Myocyte (in vitro differentiated cells): ENCODE data around the gene TLX1. TPM values are rescaled to one million over a fixed set of nuclear protein-coding genes. Genes with fewer than 3 reads are reported as not detected.
A peak's percentile ranks its signal among the peaks of the same experiment; 100 is the strongest.

Experiments
- DNase-seq: peaks from one replicate; pipeline ENCODE4 v3.0.0-alpha.2; 2012; ENCODE audit warnings: low read depth
- polyA plus RNA-seq: library from polyadenylated mRNA; unstranded; fragments of >200 nt; gene quantifications from one replicate; pipeline ENCODE4 v1.2.1, GENCODE V29; 2012; ENCODE audit warnings: missing spikeins
- total RNA-seq: library from RNA; depleted of rRNA; stranded (reverse); fragments of >200 nt; gene quantifications from 2 replicates; pipeline ENCODE4 v1.2.3, GENCODE V29; 2014

TLX1 gene
- total RNA-seq = not detected in 2 replicates
- polyA plus RNA-seq = not detected

DNA sequence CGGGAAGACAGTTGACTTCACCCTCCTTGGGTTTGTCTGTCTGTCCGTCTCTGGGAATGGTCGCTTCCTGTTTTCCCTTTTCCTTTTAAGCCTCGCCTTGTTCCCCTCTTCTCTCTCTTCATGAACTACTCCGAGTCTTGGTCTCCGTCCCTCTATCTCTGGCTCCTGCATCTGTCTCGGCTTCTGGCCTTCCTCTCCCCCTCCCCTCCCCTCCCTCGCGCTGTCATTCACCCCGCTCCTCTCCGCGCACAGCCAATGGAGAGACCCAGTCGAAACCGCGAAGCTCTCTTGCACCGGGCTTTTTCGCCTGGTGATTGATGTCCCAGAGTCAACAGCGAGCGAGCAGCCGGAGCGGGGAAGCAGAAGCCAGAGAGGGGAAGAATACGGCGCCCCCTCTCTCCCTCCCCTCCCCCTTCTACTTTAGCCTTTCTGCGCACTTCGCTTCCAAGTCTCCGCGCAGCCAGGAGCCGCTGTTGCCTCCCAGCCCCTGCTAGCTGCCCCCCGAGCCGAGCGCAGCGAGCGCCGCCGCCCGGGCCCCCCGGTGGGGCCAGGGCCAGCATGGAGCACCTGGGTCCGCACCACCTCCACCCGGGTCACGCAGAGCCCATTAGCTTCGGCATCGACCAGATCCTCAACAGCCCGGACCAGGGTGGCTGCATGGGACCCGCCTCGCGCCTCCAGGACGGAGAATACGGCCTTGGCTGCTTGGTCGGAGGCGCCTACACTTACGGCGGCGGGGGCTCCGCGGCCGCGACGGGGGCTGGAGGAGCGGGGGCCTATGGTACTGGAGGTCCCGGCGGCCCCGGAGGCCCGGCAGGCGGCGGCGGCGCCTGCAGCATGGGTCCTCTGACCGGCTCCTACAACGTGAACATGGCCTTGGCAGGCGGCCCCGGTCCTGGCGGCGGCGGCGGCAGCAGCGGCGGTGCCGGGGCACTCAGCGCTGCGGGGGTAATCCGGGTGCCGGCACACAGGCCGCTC, at the start of gene TLX1:
Gene TLX1, plus strand, starts transcription at position 317 of the 978 bp plus-strand sequence. Its CDS starts 242 bp downstream, at position 559.
- no peak for DNase-seq

DNA sequence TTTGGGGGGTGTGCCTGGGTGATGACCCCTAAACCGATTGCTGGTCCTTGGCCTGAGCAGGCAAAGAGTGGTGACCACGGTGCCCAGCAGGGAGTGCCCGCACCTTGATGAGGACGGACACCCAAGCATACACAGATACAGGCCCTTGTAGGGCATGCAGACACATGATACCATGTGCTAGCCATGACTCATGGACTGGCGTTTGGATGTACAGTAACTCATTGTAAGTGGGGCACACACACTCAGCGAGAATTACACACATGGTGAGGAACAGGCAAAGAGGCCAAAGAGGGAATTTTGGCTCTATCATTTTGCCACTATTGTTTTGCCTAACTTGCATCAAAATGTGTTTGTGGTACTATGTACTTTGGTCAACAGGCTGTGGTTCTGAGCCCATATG, 45.3 kb upstream of the TLX1 start:
- no peak for DNase-seq

DNA sequence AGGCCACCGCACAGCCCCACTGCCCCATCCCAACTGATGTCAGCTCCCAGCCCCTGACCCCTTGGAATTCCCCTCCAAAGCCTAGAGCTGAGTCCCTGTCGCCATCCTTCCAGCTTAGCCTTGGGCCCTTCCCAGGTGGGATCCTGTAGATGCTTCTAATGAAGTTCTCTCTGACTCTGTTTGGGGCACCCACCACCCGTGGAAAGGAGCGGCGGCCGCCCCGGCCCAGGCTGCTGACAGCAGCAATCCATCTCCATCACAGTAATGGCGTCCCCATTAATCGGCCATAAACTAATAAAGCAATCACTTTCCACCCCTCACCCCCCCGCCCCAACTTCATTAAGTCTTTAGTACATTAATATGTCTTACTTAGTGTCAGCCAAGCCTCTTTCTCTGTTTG, 43.7 kb upstream of the TLX1 start:
- DNase-seq = no peak

DNA sequence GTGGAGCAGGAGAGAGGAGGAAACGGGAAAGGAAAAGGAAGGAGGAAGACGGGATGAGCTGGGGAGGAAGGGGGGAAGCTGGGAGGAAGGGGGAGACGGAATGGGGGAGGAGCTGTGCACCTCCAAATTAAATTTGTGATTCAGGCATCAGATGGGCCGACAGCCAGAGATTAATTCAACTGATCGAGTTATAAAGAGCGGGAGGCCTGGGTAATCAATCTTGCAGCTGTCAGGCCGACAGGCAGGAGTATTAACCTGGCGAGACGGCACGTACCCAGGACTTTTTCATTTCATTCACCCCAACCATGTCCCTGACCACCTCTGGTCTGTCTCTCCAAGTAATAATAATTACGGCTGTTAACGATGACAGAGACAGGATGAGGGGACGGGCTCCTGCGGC, 43.1 kb upstream of the TLX1 start:
- no peak for DNase-seq

DNA sequence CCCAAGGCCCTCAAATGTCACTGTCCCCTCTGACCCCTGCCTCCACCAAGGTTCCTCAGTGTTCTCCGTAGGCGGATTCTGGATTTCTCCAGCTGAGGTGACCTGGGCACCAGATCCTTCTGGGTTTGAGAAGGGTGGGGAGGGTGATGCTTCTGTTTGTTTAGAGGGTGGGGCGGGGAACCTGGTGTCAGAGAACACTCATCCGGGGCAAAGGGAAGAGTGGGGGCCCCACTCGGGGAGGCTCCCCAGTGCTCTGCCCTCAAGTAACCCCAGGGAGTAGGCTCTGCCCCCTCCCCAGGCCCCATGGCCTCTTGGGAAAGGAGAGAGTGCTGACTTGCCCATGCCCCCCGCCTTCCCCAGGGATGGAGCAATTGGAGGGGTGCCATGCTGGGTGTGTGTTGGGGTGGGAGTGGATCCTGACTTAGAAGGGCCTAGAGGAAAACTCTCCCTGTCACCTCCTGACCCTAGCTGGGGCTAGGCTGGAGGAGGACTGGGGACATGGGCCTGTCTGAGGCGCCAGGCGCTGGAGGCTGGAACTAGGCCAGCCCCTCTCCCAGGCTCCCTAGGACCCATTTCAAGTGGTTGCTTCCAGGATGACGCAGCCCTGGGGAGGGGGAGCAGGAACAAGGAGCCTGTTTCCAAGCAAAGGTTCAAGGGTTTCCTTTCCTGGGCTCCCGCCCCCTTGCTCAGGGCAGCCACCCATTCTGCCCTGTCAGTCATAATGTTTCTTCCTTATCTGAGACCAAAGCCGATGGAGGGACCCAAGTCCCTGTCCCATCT, 41.4 kb upstream of the TLX1 start:
- DNase-seq = no peak

DNA sequence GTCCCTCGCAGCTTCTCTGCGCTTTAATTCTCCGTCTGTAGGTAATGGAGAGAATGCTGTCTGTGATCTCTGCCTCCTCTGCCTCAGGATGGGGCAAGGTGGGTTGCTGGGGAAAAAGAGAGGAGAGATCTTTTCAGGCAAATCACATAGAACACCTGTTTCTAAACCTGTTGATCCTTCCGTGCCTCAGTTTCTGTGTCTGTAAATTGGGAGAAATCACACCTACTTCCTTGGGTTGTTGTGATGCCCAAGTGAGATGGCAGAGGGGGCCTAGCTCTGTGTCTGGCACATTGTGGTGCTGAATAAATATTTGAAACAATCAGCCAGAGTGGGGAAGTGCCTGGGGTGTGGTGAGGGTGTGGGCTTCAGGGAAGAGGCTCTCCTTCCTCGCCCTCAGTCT, 40.5 kb upstream of the TLX1 start:
- no peak for DNase-seq

DNA sequence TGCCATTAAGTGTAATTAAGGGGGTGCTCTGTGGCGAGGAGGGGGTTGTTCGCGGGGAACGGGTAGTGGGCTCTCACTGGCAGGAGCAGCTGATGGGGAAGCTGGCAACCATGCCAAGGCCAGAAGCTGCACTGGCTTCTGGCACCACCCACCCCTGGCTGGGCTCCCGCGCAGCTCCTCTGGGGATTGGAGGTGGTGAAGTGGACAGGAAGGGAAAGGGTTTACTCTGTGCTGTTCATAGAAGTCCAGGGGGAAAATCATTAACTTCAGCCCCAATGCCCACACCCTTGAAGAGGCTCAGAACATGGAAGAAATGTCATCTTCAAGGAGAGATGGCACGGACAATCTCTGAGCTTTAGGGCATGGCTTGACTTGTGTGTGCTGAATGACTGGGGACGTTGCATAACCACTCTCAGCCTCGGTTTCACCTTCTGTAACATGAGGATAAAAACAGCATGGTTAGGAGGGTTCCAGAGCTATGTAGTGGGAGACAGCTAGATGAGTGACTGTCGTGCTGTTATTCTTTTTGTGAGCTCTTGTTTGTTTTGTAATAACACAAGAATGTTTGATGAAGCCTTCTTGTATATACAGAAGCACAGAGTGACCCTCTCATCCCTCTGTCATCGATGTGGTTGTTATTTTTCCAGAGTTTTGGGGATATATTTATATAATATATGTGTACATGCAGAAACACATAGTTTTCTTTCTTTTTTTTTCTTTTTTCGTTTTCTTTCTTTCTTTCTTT, 39.4 kb upstream of the TLX1 start:
- no peak for DNase-seq

DNA sequence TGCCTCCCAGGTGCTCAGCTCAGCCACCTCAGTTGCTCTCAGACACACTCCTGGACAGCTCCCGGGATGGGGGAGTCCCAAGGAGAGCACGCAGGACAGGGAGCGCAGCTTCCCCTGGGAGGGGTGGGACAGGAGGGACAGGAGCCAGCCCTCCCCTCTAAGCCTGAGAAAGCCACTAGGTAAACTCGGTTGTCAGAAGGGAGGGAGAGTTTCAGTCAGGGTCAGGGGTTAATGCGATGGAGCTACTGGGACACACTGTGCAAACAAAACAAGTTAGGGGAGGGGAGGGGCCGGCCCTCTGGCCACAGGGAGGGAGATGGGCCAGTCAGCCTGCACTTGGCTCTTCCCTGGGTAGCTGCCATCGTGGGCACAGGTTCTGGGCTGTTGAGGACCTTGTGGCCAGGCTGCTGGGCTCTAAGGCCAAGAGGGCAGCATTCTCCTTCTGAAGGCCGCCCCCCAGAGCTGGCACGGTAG, 38.2 kb upstream of the TLX1 start:
- DNase-seq = no peak

DNA sequence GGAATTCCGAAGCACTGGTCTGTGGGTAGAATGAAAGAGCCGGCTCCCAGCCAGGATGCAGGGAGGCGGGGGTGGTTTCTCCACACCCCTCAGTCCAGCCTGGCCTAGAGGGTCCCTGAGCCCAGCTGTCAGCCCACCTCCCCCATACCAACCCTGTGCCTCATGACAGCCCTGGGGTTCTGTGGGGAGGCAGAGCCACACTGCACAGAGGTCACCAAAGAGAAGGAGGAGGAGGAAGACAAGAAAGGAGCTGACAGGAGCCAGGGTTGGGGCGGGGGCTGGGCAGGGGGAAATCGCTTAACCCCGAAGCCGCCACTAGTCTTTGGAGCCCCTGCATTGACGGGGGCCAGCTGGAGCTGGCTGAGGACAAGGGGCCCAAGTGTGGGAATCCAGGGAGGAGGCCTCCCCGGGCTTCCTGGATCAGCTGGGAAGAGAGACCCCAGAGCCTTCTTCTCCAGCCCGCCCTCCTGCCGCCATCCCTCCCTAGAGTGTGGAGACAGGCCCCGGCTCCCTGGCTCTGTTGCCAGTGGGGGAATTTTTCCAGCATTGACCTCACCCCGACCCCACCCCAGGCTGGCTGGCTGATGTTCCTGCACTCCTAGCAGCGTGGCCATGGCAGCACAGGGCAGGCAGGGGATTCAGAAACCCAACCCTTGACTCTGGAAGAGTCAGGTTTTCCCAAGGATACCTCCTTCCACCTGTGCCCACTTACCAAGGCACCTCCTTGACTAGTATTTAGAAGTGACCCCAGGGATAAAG, 36.8 kb upstream of the TLX1 start:
- DNase-seq = no peak

DNA sequence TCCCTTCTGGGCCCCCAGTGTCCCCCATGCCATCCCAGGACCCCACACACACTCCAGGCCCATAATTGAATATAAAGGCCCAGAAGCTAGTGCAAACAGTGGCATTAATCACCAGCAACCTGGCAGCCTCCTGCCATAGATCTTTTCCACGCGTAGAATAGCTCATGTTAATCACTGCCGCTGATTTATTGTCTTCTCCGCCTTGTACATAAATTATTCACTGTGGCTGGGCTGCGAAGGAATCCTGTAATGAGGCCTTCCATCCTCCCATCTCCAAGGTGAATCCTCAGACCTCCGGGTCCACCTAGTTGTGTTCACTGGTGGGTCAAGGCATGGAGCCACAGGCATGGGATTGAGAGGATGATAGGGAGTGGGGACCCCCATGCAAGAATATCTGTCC, 36.1 kb upstream of the TLX1 start:
- DNase-seq = no peak

DNA sequence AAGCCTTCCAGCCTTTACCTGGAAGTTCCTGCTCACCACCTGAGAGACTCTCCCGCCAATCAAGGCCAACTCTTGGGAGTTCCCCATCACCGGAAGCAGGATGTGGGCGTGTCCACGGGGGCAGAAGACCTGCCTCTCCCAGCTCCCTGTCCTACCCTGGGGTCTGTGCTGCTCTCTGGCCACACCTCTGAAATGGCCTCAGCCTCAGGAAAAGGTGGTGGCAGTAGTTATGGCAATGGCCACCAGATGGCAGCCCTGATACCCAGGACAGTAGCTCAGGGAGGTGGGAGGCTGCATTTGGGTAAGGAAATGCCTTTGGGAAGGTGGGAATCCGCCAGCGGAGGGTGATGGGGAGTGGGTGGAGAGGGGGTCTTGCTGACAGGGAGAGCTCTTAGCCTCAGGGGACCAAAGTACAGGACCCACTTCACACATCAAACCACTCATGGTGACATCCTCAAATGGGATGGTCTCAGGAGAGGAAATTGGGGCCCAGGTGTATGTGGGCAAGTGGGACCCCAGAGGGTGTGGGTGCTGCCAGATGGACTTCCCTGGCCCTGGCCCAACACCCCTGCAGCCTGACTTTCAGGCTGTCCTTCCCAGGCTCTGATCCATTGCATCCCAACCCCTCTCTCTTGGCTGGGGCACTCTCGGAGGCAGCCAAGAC, 35.4 kb upstream of the TLX1 start:
- DNase-seq = peak; percentile 66

DNA sequence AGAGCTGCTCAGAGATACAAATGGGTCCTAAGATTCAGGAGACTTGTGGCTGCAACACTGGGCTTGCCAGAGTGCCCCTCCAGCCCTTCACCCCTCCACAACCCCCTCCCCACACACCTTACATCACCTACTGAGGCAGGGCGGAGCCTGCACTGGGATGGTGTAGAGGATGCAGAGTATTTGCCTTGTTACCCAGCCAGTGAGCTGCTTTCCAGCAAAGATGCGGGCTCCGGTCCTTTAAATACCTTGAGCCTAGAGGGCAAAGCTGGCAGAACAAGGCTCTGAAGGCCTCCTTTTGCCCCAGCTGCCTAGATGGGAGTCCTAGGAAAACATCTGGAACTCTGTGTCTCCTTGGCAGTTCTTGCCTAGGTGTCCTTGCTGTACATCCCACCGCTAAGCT, 34.7 kb upstream of the TLX1 start:
- DNase-seq = no peak

DNA sequence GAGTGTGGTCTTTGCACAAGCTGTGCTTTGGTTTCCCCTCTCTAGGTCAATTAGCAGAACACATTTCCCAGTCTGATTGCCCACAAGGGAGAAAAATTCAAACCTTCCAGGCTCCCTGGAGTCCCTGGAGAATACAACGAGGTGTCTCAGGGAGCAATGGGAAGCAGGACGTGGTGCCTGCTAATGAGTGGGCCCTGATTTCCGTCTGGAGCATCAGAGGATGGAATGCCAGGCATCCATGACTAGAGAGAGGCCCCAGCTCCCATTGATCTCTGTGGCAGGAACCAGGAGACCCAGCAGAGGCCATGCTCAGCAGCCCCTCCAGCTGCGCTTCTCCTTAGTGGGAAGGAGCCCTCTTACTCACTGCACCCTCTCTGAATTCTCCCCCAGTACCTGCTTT, 33.2 kb upstream of the TLX1 start:
- DNase-seq = no peak

DNA sequence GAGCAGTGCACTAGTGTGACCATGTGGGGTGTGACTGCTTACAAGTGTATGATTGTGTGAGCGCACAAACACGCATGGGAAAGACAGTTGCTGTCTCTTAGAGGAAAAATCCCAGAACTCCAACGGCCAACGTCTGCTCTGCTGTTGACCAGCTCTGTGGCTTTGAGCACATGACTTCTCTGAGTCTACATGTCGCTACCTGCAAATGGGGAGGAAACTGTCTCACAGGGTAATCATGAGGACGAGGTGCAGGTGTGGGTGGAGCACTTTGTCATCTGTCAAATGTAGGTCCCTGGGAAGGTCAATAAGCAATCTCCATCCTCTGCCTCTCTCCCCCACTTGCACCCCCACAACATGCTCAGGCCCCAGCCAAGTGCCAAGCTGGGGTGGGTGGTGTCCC, 31.2 kb upstream of the TLX1 start:
- no peak for DNase-seq

DNA sequence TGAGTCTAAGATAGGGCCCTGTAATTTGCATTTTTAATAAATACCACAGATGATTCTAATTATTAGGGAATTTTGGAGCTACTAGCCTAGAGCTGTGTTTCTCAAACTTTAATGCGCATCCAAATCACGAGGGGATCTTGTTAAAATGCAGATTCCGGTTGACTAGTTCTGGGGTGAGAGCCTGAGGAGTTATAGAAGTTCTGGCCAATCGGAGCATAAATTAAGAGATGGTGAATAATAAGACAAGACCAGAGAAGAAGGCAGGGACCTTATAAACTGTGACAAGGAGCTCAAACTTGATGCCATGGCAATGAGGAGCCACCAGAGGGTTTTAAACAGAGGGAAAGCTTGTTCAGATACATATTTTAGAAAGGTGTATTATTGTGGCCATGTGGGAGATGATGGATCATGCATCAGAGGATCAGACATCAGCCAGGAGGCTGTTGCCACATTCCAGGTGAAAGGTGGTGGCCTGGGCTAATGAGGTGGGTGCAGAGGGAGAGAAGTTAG, 29.7 kb upstream of the TLX1 start:
- no peak for DNase-seq

DNA sequence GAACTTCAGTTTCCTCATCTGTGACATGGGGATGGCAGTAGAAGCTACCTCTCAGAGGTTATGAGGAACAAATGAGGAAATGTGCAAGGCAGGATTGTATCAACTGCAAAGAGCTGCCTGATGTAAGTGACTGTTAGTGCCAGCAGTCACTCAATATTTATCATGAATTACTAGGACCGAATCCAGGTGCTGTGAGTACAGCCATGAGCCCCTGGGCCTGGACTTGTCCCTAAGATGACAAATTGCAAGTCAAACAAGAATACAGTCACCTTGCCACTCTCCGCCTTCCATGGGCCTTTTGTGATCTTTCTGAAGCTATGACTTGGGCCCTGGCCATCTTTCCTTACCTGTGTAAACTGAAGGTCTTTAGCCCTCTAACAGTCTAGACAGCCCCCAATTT, 27.7 kb upstream of the TLX1 start:
- DNase-seq = no peak

DNA sequence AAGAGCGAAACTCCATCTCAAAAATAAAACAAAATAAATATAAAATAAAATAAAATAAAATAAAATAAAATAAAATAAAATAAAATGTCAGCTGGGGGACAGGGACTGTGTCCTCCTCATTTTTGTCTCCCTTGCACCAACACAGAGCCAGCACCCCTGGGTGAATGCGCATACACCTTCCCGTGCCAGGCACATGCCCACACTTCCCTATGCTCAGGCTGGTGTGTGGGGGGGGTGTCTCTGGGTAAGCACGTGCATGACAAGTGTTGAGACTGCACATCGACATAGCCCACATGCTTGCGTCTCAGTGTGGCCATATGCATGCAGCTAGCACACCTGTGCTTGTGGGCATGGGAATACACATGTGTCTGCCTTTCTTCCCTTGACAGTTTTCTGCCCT, 24.7 kb upstream of the TLX1 start:
- DNase-seq = no peak

DNA sequence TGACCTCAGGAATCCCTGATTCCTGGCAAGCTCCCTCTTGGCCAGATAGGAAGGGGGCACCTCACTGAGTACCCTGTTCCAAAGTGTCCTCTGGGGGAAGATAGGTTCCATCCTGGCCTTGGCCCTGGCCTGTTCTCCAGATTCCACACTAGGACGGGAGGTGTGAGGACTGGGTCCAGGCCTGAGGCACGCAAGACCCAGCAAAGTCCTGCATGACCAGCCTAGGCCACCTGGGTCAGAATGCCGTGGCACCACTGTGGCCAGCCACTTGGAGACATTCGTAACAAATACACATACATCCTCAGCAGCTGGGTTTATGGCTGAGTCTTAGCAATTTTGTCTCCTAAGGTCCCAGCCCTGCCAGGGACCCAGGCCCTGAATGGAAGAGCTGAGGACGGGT, 23.3 kb upstream of the TLX1 start:
- no peak for DNase-seq

DNA sequence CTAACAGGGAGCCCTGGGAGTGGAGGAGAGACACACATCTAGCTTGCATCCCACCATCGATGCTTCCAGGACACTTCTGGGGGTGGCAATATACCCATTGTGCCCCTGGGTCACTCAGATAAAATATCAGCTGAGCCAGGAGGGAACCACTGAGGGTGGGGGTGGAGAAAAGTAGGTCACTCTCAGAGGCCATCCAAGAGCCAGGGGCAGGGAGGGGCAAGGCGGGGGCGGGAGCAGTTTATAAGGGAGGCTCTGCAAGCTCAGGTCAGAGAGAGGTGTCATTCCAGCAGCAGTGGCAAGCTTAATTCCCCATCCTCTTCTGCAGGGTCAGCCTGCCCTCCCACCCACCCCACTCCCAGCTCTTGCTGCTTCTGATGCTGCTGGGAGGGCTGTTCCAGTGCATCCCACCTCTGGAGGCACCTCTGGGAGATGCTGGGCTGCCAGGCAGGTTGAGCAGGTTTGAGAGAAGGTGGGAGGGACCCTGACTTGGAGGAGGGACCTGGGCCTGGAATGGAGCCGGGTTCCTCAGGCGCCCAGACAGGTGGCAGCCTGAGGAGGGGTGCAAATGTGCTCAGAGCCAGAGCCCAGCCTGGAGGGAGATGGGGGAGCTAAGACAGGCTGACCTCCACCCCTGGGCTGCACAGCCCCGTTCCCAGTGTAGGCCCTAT, 20.1 kb upstream of the TLX1 start:
- DNase-seq = no peak
